Measurements from ENCODE around the gene KCNK3. TPM values are rescaled to one million over a fixed set of nuclear protein-coding genes. Genes with fewer than 3 reads are reported as not detected.

Gene KCNK3
- total and polyA plus RNA-seq, 10 donors: 0.61 to 6.0 (median 2.0) TPM

GRCh38 chr2:26711457-26712161, 19.1 kb downstream of the KCNK3 start:
- Histone ChIP-seq H3K4me3 (no peak overlapping the region), H3K27ac (no peak overlapping the region), H3K27me3 (replicated peaks in 1 of 7) (no peaks in the 10 kb centered on the region), H3K36me3 (no peaks in the 10 kb centered on the region), H3K9me3 (no peaks in the 10 kb centered on the region), H3K4me1 (peaks cover 0 to 12% (median 0%) of the 10 kb centered on the region in 6 donors)
- TF ChIP-seq POLR2A (IDR thresholded peaks at IDR 0.05) (no peak), CTCF (IDR thresholded peaks at IDR 0.05 in 8 of 11, conservative IDR thresholded peaks at IDR 0.05 in 3 of 11) (no peak), POLR2AphosphoS5 (IDR thresholded peaks at IDR 0.05) (no peak)
- WGBS, 5 donors: 62 to 76% (median 63%) methylated on average over 11 of the region's 11 CpGs
- intact Hi-C loops (cut with DNase I; ENCODE audit: low total_unique reads): no loop called here
- DNase-seq: no peak

DNA sequence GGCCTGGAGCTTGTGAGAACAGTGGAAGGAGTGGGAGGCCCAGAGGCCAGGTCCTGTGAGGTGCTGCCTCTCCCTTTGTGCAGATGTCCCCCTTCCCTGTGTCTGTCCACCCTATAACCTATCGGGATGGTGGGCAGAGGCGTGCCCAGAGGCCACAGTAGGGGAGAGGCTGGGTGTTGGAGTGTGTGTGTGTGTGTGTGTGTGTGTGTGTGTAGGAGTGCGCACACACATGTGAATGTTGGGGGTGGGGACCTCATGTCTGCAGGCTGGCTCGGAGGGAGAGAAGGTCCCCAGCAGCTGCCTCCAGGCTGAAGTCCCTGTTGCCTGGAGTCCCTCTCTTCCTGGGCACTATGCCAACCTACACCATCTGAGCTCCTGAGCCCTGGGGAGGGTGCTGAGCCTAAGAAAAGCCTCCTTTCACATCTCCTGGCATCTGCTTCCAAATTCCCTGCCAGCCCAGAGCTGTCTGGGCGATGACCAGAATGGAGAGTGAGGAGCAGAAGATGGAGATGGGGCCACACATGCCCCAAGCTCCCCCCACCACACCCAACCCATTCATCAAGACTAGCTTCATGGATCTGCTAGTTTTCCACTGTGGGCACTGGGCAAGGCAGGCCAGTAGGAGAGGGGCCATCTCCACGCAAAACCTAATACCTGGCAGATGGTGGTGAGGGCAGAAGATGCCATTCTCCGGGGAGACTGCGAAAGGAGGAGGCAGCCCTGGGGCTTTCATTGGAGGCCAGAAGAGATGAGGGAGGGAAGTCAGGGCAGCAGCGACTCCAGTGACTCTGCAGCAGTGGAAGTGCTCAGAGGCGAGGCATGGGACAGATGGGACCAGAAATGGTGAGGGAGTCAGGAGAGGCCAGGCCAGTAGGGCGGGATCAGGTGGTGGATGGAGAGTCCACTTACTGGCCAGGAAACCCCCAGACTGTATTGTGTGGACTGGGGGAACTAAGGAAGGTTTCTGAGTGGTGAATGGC, 20.3 kb downstream of the KCNK3 start:
- TF ChIP-seq CTCF (IDR thresholded peaks at IDR 0.05 in 8 of 11, conservative IDR thresholded peaks at IDR 0.05 in 3 of 11): no peak
- TF ChIP-seq POLR2AphosphoS5 (IDR thresholded peaks at IDR 0.05): no peak
- no peaks in the 10 kb centered on the region for H3K27me3 ChIP-seq (replicated peaks in 1 of 7)
- H3K27ac ChIP-seq: no peak overlapping the region
- no peaks in the 10 kb centered on the region for H3K9me3 ChIP-seq
- peaks cover 0 to 12% (median 0%) of the 10 kb centered on the region in 6 donors for H3K4me1 ChIP-seq
- no peak overlapping the region for H3K4me3 ChIP-seq
- WGBS, 5 donors: 83 to 91% (median 87%) methylated on average over 7 to 11 of the region's 11 CpGs
- no peak for DNase-seq
- intact Hi-C loops (cut with DNase I; ENCODE audit: low total_unique reads): no loop called here
- H3K36me3 ChIP-seq: no peaks in the 10 kb centered on the region

- H3K4me3 ChIP-seq: no peak overlapping the region
- peaks cover 0 to 26% (median 10%) of the 10 kb centered on the region in 6 donors for H3K4me1 ChIP-seq
- H3K27ac ChIP-seq: no peak overlapping the region
- no peak for TF ChIP-seq POLR2AphosphoS5 (IDR thresholded peaks at IDR 0.05)
- H3K27me3 ChIP-seq (replicated peaks in 1 of 7): no peaks in the 10 kb centered on the region
- H3K9me3 ChIP-seq: no peaks in the 10 kb centered on the region
- no peaks in the 10 kb centered on the region for H3K36me3 ChIP-seq
- intact Hi-C loops (cut with DNase I; ENCODE audit: low total_unique reads): no loop called here
- DNase-seq: no peak
- WGBS, 5 donors: 78 to 84% (median 83%) methylated on average over 13 of the region's 13 CpGs
Measured at GRCh38 chr2:26715528-26716270, 23.2 kb downstream of the KCNK3 start.

GRCh38 chr2:26716340-26716739, 23.8 kb downstream of the KCNK3 start:
- intact Hi-C loops (cut with DNase I; ENCODE audit: low total_unique reads): no loop called here
- WGBS, 5 donors: 73 to 94% (median 87%) methylated on average over 3 of the region's 3 CpGs

More at GRCh38 chr2:26716340-26716739, 23.8 kb downstream of the KCNK3 start:
- Histone ChIP-seq H3K4me3 (no peak overlapping the region), H3K27me3 (replicated peaks in 1 of 7) (no peaks in the 10 kb centered on the region), H3K27ac (no peak overlapping the region), H3K4me1 (peaks cover 0 to 32% (median 13%) of the 10 kb centered on the region in 6 donors), H3K9me3 (no peaks in the 10 kb centered on the region), H3K36me3 (no peaks in the 10 kb centered on the region)
- DNase-seq: no peak
- TF ChIP-seq POLR2AphosphoS5 (IDR thresholded peaks at IDR 0.05) (no peak), POLR2A (IDR thresholded peaks at IDR 0.05) (no peak), CTCF (IDR thresholded peaks at IDR 0.05 in 8 of 11, conservative IDR thresholded peaks at IDR 0.05 in 3 of 11) (no peak)

All from spleen (tissue), 11 donors.